Hepatocyte (in vitro differentiated cells): ENCODE measurements around the gene WNK1. TPM values are rescaled to one million over a fixed set of nuclear protein-coding genes. Genes with fewer than 3 reads are reported as not detected.

Source experiments
- DNase-seq: peaks from one replicate; pipeline ENCODE4 v3.0.0-alpha.2; 2016; ENCODE audit warnings: low spot score
- H2AFZ ChIP-seq: fragments of 200-600 bp; sonication (generic); 2 replicates; pipeline ENCODE4 v1.6.0; 2016; ENCODE audit warnings: antibody characterized with exemption, mild to moderate bottlenecking
- H3K27ac ChIP-seq: fragments of 200-600 bp; sonication (generic); 2 replicates; pipeline ENCODE4 v1.5.1; 2016; ENCODE audit warnings: mild to moderate bottlenecking
- H3K27me3 ChIP-seq: fragments of 200-600 bp; sonication (generic); 2 replicates; pipeline ENCODE4 v1.6.1; 2016
- H3K36me3 ChIP-seq: fragments of 200-600 bp; sonication (generic); replicated peaks from 2 replicates; pipeline ENCODE4 v1.5.1; 2016; ENCODE audit warnings: low read depth; ENCODE audit not compliant: insufficient read depth
- H3K4me1 ChIP-seq: fragments of 200-600 bp; sonication (generic); 2 replicates; pipeline ENCODE4 v1.5.1; 2016; ENCODE audit warnings: mild to moderate bottlenecking, moderate library complexity; ENCODE audit not compliant: insufficient read depth
- H3K4me2 ChIP-seq: fragments of 200-600 bp; sonication (generic); 2 replicates; pipeline ENCODE4 v1.6.0; 2016
- H3K4me3 ChIP-seq: fragments of 200-600 bp; sonication (generic); 2 replicates; pipeline ENCODE4 v1.5.1; 2016; ENCODE audit warnings: mild to moderate bottlenecking
- H3K79me2 ChIP-seq: fragments of 200-600 bp; sonication (generic); 2 replicates; pipeline ENCODE4 v1.6.0; 2017; ENCODE audit warnings: mild to moderate bottlenecking
- H3K9me2 ChIP-seq: fragments of 200-600 bp; sonication (generic); replicated peaks from 2 replicates; pipeline ENCODE4 v1.6.0; 2017; ENCODE audit warnings: mild to moderate bottlenecking; ENCODE audit not compliant: insufficient read depth
- H3K9me3 ChIP-seq: fragments of 200-600 bp; sonication (generic); 2 replicates; pipeline ENCODE4 v1.5.1; 2016; ENCODE audit warnings: low read depth, mild to moderate bottlenecking
- H4K20me1 ChIP-seq: fragments of 200-600 bp; sonication (generic); 2 replicates; pipeline ENCODE4 v1.6.0; 2016; ENCODE audit warnings: mild to moderate bottlenecking; ENCODE audit not compliant: insufficient read depth, poor library complexity, severe bottlenecking
- EZH2 ChIP-seq: fragments of 200-600 bp; sonication (generic); IDR thresholded peaks from 2 replicates; pipeline ENCODE4 v1.6.1; 2016; ENCODE audit warnings: antibody characterized with exemption, mild to moderate bottlenecking, borderline replicate concordance
- EZH2phosphoT487 ChIP-seq: fragments of 200-600 bp; sonication (generic); IDR thresholded peaks from one replicate; pipeline ENCODE4 v1.6.1; 2018; ENCODE audit warnings: antibody characterized with exemption, mild to moderate bottlenecking, low read depth, moderate library complexity; ENCODE audit not compliant: unreplicated experiment, severe bottlenecking
- WGBS: methylation state at CpG from one replicate; pipeline ENCODE4 v1.1.6; 2016; ENCODE audit warnings: low lambda C conversion rate; ENCODE audit errors: missing lambda C conversion rate; 5-methylcytosine and 5-hydroxymethylcytosine counted together
- polyA plus RNA-seq: library from polyadenylated mRNA; unstranded; fragments of >200 nt; fragmentation: Nextera tagmentation; extraction: Ambion mirVana; gene quantifications from 2 replicates; pipeline ENCODE4 v1.2.1, GENCODE V29; 2016
- total RNA-seq: library from RNA; depleted of rRNA; stranded (reverse); fragments of >200 nt; gene quantifications from 2 replicates; pipeline ENCODE4 v1.2.3, GENCODE V29; 2014
- TF ChIP-seq, protein P1 (sequence below): fragments of 200-600 bp; sonication (generic); IDR thresholded peaks from 2 replicates; pipeline ENCODE4 v1.5.1; 2016; ENCODE audit warnings: antibody characterized with exemption, mild to moderate bottlenecking; ENCODE audit not compliant: poor library complexity

The WNK1 gene
- total and polyA plus RNA-seq, 2 experiments from 2014 or later, result 58.5 to 62.6 TPM

DNA sequence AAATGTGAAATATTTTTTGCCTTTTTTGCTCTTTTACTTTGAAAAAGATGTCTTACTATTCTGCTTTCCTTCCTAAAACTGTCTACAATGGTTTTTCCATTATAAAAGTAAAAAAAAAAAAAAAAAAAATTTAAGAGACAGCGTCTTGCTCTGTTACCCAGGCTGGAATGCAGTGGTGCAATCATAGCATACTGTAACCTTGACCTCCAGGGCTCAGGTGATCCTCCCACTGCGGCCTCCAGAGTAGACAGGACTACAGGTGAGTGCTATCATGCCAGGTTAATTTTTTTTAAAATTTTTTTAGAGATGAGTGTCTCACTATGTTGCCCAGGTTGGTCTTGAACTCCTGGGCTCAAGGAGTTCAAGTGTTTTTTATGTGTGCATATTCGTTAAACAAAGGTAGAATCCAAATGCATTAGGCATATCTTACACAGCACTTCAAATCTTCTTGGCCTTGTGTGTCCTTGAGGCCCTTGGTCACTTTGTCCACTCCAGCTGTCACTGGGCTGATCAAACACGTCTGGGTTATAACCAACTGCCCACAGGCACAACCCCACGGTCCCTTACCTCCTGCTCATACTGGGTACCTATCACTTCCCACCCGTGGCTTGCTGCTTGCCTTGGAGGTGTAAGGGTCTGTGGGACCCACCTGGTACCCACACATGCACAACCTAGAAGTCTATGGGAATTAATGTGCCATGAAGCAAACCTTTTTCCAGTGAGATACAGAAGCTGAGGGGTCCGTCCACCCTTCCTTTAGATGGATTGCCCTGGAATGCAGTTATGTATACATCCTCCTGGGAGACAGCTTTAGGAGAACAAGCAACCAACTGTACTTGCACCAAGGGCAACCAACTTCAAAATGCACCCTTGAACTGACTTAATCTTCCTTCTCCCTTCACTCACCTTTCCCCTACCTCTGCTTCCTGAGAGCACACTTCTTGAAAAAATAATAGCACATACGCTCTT is 184.3 kb downstream of the WNK1 start:
- 90% methylated on average over 8 of the region's 8 CpGs for WGBS
- TF ChIP-seq EZH2phosphoT487 (no peak), EZH2 (no peak)
- TF ChIP-seq, protein P1, sequence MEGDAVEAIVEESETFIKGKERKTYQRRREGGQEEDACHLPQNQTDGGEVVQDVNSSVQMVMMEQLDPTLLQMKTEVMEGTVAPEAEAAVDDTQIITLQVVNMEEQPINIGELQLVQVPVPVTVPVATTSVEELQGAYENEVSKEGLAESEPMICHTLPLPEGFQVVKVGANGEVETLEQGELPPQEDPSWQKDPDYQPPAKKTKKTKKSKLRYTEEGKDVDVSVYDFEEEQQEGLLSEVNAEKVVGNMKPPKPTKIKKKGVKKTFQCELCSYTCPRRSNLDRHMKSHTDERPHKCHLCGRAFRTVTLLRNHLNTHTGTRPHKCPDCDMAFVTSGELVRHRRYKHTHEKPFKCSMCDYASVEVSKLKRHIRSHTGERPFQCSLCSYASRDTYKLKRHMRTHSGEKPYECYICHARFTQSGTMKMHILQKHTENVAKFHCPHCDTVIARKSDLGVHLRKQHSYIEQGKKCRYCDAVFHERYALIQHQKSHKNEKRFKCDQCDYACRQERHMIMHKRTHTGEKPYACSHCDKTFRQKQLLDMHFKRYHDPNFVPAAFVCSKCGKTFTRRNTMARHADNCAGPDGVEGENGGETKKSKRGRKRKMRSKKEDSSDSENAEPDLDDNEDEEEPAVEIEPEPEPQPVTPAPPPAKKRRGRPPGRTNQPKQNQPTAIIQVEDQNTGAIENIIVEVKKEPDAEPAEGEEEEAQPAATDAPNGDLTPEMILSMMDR, result no peak

DNA sequence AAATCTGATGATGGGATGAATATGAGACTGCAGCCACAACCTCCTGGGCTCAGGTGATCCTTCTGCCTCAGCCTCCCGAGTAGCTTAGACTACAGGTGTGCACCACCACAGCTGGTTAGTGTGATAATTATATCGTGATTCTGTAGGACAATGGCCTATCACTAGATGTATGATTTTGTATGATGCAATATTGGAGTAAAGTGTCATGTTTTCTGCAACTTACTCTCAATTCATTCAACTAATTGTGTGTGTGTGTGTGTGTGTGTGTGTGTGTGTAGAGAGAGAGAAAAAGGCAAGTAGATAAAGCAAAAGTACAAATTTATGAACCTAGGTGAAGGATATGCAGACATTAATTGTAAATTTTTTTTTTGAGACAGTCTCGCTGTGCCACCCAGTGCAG is 186.4 kb downstream of the WNK1 start:
- 100% methylated on average over 3 of the region's 3 CpGs for WGBS
- no peak overlapping the region for H3K4me2 ChIP-seq
- no peak overlapping the region for H3K27ac ChIP-seq
- no peak overlapping the region for H3K4me3 ChIP-seq
- H3K27me3 ChIP-seq, result no peaks in the 10 kb centered on the region
- no peaks in the 10 kb centered on the region for H3K36me3 ChIP-seq
- H3K79me2 ChIP-seq, result peaks cover 57% of the 10 kb centered on the region
- no peaks in the 10 kb centered on the region for H4K20me1 ChIP-seq
- DNase-seq, result no peak
- H2AFZ ChIP-seq, result no peak overlapping the region
- no peaks in the 10 kb centered on the region for H3K9me2 ChIP-seq
- no peak for TF ChIP-seq EZH2
- no peak for TF ChIP-seq EZH2phosphoT487
- TF ChIP-seq, protein P1, result no peak
- no peaks in the 10 kb centered on the region for H3K9me3 ChIP-seq
- no peaks in the 10 kb centered on the region for H3K4me1 ChIP-seq

More for the DNA sequence above, 184.3 kb downstream of the WNK1 start:
- no peak for DNase-seq
- H3K36me3 ChIP-seq, result no peaks in the 10 kb centered on the region
- peaks cover 37% of the 10 kb centered on the region for H3K79me2 ChIP-seq
- no peak overlapping the region for H3K4me3 ChIP-seq
- no peak overlapping the region for H3K4me2 ChIP-seq
- H2AFZ ChIP-seq, result no peak overlapping the region
- no peaks in the 10 kb centered on the region for H3K9me2 ChIP-seq
- H3K27me3 ChIP-seq, result no peaks in the 10 kb centered on the region
- H4K20me1 ChIP-seq, result no peaks in the 10 kb centered on the region
- no peaks in the 10 kb centered on the region for H3K4me1 ChIP-seq
- no peaks in the 10 kb centered on the region for H3K9me3 ChIP-seq
- H3K27ac ChIP-seq, result no peak overlapping the region

DNA sequence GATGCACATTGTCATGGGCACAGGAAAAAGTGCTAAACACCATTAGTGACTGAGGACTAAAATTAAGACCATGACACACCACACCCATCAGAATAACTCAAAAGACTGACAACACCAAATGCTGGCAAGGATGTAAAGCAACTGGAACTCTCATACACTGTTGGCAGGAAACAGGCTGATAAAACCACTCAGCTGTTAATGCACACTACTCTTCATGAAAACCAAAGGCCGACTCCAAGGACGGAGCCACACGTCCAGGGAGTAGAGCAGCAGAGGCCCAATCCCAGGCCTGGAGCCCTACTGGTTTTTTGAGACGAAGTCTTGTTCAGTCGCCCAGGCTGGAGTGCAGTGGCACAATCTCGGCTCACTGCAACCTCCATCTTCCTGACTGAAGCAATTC is 190.7 kb downstream of the WNK1 start:
- H3K27ac ChIP-seq, result no peak overlapping the region
- H3K4me3 ChIP-seq, result no peak overlapping the region
- no peaks in the 10 kb centered on the region for H3K27me3 ChIP-seq
- H3K4me1 ChIP-seq, result peaks cover 3% of the 10 kb centered on the region
- H3K9me2 ChIP-seq, result no peaks in the 10 kb centered on the region
- 94% methylated on average over 6 of the region's 6 CpGs for WGBS
- no peak overlapping the region for H3K4me2 ChIP-seq
- TF ChIP-seq, protein P1, result no peak
- TF ChIP-seq EZH2phosphoT487 (no peak), EZH2 (no peak)
- H4K20me1 ChIP-seq, result no peaks in the 10 kb centered on the region
- peaks cover 87% of the 10 kb centered on the region for H3K79me2 ChIP-seq
- H3K36me3 ChIP-seq, result no peaks in the 10 kb centered on the region
- no peak overlapping the region for H2AFZ ChIP-seq
- no peaks in the 10 kb centered on the region for H3K9me3 ChIP-seq
- no peak for DNase-seq
